Dendritic cell treated with granulocyte-macrophage colony-stimulating factor and Interleukin-4, amounts not matched to agents 40 ng/mL and 50 ng/mL, for 4 days (primary cell): ENCODE measurements around the gene C1orf216.
A peak's percentile ranks its signal among the peaks of the same experiment; 100 is the strongest.

ENCODE experiments used
- H3K27ac Mint-ChIP-seq: one replicate; pipeline ENCODE4 v1.8.0; 2022; ENCODE audit warnings: mild to moderate bottlenecking, mixed read lengths
- H3K27me3 Mint-ChIP-seq: one replicate; pipeline ENCODE4 v1.8.0; 2022; ENCODE audit warnings: mild to moderate bottlenecking, mixed read lengths
- H3K36me3 Mint-ChIP-seq: one replicate; pipeline ENCODE4 v1.8.0; 2022; ENCODE audit warnings: low read depth, mixed read lengths
- H3K4me1 Mint-ChIP-seq: one replicate; pipeline ENCODE4 v1.8.0; 2022; ENCODE audit warnings: low read depth, mixed read lengths
- H3K4me3 Mint-ChIP-seq: one replicate; pipeline ENCODE4 v1.8.0; 2022; ENCODE audit warnings: mild to moderate bottlenecking, moderate library complexity, mixed read lengths
- H3K9me3 Mint-ChIP-seq: one replicate; pipeline ENCODE4 v1.8.0; 2022; ENCODE audit warnings: mixed read lengths
- intact Hi-C: fragments of 100-400 bp; cut with micrococcal nuclease; formaldehyde crosslinking; loops from one replicate; pipeline ENCODE4 v1.15.0; 2022

C1orf216 gene

DNA sequence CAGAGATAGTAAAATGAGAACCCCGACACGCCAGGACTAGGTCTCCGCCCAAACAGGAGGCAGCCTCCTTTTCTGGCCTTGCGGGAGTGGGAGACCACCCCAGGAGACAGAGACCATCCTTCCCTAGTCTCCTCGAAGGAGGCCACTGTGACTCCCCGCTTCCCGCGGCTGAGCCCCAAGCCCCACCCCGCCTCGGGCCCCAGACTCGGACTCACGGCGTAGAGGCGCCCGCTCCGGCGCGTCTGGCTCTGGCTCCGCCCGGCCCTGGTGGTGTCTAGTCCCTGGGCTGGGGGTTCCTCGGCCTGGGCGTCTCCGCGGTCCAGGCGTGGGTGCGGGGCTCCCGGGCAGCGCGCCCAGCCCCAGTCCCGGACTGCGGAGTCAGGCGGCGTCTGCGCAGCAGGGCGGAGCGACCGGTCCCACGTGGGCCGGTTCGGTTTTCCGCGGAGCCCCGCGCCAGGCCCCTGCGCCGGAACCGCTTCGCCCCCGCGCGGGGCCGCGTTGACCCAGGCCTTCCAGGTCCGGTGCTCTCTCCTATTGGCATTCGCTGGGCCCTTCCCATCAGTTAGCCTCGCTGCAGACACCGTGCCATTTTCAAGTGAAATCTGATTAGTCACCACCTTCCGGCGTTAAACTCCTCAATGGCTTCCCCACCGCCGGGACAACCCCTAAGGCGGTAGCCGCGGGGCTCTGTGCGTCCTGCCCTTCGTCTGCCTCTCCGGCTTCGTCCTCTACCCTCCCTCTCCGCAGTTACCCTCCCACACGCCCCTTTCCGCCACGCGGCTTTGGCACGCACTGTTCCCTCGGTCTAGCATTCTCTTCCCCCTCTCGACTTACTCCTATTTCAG is at the start of gene C1orf216:
C1orf216 (minus strand) TSS at position 393 of the 845 bp plus-strand sequence. CDS start 2,563 bp downstream, outside the sequence.
- H3K9me3 Mint-ChIP-seq = no peaks in the 10 kb centered on the region
- H3K27ac Mint-ChIP-seq = peak within 1 kb of the TSS; percentile 92
- peaks cover 28% of the 10 kb centered on the region for H3K36me3 Mint-ChIP-seq
- H3K4me3 Mint-ChIP-seq = peak within 1 kb of the TSS; percentile 84
- peaks cover 49% of the 10 kb centered on the region for H3K4me1 Mint-ChIP-seq
- no peaks in the 10 kb centered on the region for H3K27me3 Mint-ChIP-seq
- intact Hi-C loops = loop anchor here (1.0 to 5.0 kb wide), 2 partner anchors 54 to 77 kb away; partner anchors contain the start of gene PSMB2

DNA sequence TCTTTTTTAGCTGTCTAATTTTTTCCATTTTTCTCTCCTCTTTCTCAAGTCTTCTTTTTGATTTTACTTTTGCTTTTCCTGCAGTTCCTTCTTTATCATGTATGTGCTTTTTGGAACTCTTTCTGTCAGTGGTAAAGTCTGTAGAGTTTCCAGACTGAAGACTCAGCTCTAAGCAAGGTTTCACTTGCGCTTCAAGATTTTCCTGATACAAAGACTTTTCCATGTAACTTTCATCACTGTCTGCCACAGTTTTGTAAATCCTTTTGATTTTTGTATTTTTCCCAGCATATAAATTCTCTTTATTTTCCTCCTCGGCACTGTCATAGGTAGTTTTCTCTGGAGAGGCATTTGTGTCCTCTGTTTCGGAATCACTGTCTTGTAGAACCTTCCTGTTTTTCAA is 45.6 kb upstream of the C1orf216 start:
- peaks cover 11% of the 10 kb centered on the region for H3K4me1 Mint-ChIP-seq
- no peaks in the 10 kb centered on the region for H3K27me3 Mint-ChIP-seq
- H3K27ac Mint-ChIP-seq = no peak overlapping the region
- no peaks in the 10 kb centered on the region for H3K36me3 Mint-ChIP-seq
- no peak overlapping the region for H3K4me3 Mint-ChIP-seq
- intact Hi-C loops = no loop called here
- no peaks in the 10 kb centered on the region for H3K9me3 Mint-ChIP-seq

DNA sequence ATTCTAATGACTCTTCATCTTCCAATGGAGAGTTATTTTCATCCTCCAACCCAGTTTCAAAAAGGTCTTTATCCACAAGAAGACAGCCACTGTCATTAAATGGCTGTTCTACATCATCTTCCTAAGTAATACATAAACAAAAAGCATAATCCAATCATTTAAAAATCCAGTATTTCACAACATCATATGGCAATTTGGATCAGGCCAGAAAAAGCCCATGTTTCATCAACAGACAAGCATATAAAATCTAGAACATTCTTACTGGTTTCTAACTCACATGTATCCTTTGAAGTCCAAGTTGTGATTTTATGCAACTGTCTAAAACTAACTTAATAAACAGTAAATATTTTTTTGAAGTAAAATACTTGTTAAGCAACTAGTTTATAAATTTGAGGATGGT is 44.5 kb upstream of the C1orf216 start:
- H3K9me3 Mint-ChIP-seq = no peaks in the 10 kb centered on the region

DNA sequence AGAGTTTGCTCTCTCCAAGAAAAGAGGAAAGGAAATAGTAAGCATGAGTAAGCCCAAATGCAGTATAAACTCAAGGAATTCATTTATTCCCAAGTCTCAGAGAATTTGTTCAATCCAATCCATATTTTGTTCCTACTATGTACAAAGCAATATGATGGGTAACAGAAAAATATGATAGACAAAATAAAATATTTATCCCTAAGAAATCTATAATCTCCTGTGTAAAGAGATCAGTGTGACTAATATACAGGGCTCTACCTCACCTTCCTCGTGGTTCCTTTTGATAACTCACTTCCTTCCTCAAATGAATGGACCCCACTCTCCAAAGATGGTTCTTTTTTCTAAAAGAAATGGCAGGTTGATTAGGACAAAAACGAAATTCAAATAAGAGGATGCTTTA is 43.5 kb upstream of the C1orf216 start:
- H3K36me3 Mint-ChIP-seq = no peaks in the 10 kb centered on the region

More for the DNA sequence above, 44.5 kb upstream of the C1orf216 start:
- intact Hi-C loops = no loop called here
- no peak overlapping the region for H3K27ac Mint-ChIP-seq
- peaks cover 6% of the 10 kb centered on the region for H3K4me1 Mint-ChIP-seq
- H3K36me3 Mint-ChIP-seq = no peaks in the 10 kb centered on the region
- H3K4me3 Mint-ChIP-seq = no peak overlapping the region
- H3K27me3 Mint-ChIP-seq = no peaks in the 10 kb centered on the region

GRCh38 chr1:35756064-35756463 is 37.4 kb upstream of the C1orf216 start:
- no peak overlapping the region for H3K27ac Mint-ChIP-seq
- intact Hi-C loops = no loop called here
- H3K4me3 Mint-ChIP-seq = no peak overlapping the region
- H3K9me3 Mint-ChIP-seq = no peaks in the 10 kb centered on the region
- no peaks in the 10 kb centered on the region for H3K27me3 Mint-ChIP-seq
- H3K4me1 Mint-ChIP-seq = peaks cover 4% of the 10 kb centered on the region
- H3K36me3 Mint-ChIP-seq = no peaks in the 10 kb centered on the region

More for the DNA sequence above, 43.5 kb upstream of the C1orf216 start:
- Mint-ChIP-seq H3K4me3 (no peak overlapping the region), H3K27me3 (no peaks in the 10 kb centered on the region), H3K9me3 (no peaks in the 10 kb centered on the region), H3K27ac (no peak overlapping the region), H3K4me1 (peaks cover 6% of the 10 kb centered on the region)
- intact Hi-C loops = no loop called here

DNA sequence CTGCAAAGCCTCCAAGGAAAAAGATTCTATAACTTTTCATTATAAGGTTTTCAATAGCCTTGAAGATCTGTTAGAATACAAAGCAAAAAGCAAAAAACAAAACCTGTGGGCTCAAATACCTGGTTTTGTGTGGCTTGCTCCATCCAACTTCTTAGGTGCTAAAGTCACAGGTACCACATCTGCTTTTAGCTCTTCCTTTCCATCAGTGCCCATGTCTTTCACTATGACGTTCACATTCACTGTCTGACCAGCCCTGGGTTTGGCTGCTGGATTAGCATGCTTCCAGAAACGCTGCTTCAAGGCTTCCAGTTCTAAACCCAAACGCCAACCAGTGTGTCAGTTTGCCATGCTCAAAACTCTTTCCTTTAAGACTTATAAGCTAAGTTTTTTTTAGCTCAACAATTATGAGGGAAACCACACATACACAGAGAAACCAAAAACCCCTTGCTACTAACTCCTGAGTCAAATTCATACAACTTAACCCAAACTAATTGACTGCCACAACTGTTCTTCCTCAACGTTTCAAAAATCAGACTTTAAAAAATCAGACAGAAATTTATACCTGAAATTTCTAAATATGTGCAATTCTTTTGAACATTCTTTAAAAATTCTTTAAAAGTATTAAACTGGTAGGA is 35.1 kb upstream of the C1orf216 start:
- intact Hi-C loops = no loop called here
- no peaks in the 10 kb centered on the region for H3K9me3 Mint-ChIP-seq
- no peak overlapping the region for H3K27ac Mint-ChIP-seq
- H3K4me1 Mint-ChIP-seq = peaks cover 7% of the 10 kb centered on the region
- H3K4me3 Mint-ChIP-seq = no peak overlapping the region
- H3K36me3 Mint-ChIP-seq = peaks cover 6% of the 10 kb centered on the region
- no peaks in the 10 kb centered on the region for H3K27me3 Mint-ChIP-seq

- peak overlapping the region; percentile 4 for H3K27ac Mint-ChIP-seq
- H3K36me3 Mint-ChIP-seq = peaks cover 7% of the 10 kb centered on the region
- H3K4me3 Mint-ChIP-seq = no peak overlapping the region
- peaks cover 7% of the 10 kb centered on the region for H3K4me1 Mint-ChIP-seq
- intact Hi-C loops = no loop called here
- no peaks in the 10 kb centered on the region for H3K9me3 Mint-ChIP-seq
- H3K27me3 Mint-ChIP-seq = no peaks in the 10 kb centered on the region
Measured at GRCh38 chr1:35748326-35748725, 29.6 kb upstream of the C1orf216 start.

- H3K9me3 Mint-ChIP-seq = no peaks in the 10 kb centered on the region
Measured at GRCh38 chr1:35745124-35745730, 26.5 kb upstream of the C1orf216 start.

DNA sequence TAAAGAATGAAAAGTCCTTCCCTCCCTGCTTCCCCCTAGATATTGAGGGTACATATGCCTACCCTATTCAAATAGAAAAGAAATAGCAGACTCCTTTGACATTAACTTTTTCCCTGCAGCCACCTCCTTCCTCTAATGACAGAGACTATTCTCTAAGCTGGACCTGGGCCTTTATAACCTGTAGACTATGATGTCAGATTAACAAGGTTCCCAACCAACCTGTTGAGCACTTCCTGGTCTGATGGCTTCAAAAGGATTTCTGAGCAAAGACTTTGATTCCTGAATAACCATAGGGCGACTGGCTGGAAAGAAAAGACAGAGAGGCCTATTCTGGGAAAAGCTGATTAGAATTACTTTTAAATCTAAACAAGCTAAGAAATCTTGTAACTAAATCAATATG is 18.4 kb upstream of the C1orf216 start:
- Mint-ChIP-seq H3K4me3 (no peak overlapping the region), H3K4me1 (no peaks in the 10 kb centered on the region), H3K9me3 (no peaks in the 10 kb centered on the region), H3K27me3 (no peaks in the 10 kb centered on the region), H3K27ac (no peak overlapping the region), H3K36me3 (no peaks in the 10 kb centered on the region)
- intact Hi-C loops = no loop called here

More at GRCh38 chr1:35745124-35745730, 26.5 kb upstream of the C1orf216 start:
- no peak overlapping the region for H3K4me3 Mint-ChIP-seq
- no peaks in the 10 kb centered on the region for H3K4me1 Mint-ChIP-seq
- H3K27me3 Mint-ChIP-seq = no peaks in the 10 kb centered on the region
- peaks cover 12% of the 10 kb centered on the region for H3K36me3 Mint-ChIP-seq
- no peak overlapping the region for H3K27ac Mint-ChIP-seq
- intact Hi-C loops = no loop called here

DNA sequence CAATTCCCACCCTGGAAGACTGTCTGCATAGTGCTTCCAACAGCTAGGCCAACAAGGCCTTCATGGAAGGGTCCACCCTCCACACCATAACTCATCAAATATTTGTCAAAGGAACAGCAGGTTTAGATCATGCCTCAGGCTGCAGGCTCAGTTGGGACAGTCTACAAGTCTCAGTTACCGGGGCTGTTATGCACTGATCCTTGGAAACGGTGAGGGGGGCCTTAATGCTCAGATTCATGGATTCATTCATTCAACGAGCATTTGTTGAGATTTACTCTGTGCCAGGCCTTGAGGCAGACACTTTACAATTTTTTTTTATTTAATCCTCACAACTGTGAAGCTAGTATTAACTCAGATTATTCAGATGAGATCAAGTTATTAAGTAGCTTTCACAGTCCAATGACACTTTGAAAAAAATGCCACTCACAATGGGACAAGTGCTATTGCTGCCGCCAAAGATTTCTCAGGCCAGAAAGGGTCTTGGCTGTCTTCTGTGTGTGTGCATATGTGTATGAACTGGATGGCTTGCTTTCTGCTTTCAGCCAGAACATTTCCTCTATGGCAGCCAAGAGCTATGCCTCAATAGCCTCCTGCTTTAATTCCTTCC is 8.9 kb upstream of the C1orf216 start:
- Mint-ChIP-seq H3K9me3 (no peaks in the 10 kb centered on the region), H3K36me3 (no peaks in the 10 kb centered on the region), H3K27me3 (no peaks in the 10 kb centered on the region), H3K4me1 (peaks cover 9% of the 10 kb centered on the region), H3K4me3 (no peak overlapping the region), H3K27ac (no peak overlapping the region)
- intact Hi-C loops = loop anchor here (1.0 kb wide), 1 partner anchor 158 kb away; no protein-coding TSS in a partner anchor

GRCh38 chr1:35726450-35727433 is 8.1 kb upstream of the C1orf216 start:
- no peaks in the 10 kb centered on the region for H3K36me3 Mint-ChIP-seq
- no peaks in the 10 kb centered on the region for H3K9me3 Mint-ChIP-seq
- no peak overlapping the region for H3K4me3 Mint-ChIP-seq
- H3K27me3 Mint-ChIP-seq = no peaks in the 10 kb centered on the region
- H3K27ac Mint-ChIP-seq = no peak overlapping the region
- intact Hi-C loops = loop anchor here (1.0 kb wide), 1 partner anchor 157 kb away; no protein-coding TSS in a partner anchor
- H3K4me1 Mint-ChIP-seq = peaks cover 9% of the 10 kb centered on the region

- Mint-ChIP-seq H3K9me3 (no peaks in the 10 kb centered on the region), H3K4me1 (peaks cover 9% of the 10 kb centered on the region), H3K27ac (no peak overlapping the region), H3K4me3 (no peak overlapping the region), H3K36me3 (no peaks in the 10 kb centered on the region), H3K27me3 (no peaks in the 10 kb centered on the region)
- intact Hi-C loops = no loop called here
Measured at GRCh38 chr1:35725596-35725995, 6.9 kb upstream of the C1orf216 start.
